ENCODE measurements around the gene FERD3L.

Gene FERD3L

DNA sequence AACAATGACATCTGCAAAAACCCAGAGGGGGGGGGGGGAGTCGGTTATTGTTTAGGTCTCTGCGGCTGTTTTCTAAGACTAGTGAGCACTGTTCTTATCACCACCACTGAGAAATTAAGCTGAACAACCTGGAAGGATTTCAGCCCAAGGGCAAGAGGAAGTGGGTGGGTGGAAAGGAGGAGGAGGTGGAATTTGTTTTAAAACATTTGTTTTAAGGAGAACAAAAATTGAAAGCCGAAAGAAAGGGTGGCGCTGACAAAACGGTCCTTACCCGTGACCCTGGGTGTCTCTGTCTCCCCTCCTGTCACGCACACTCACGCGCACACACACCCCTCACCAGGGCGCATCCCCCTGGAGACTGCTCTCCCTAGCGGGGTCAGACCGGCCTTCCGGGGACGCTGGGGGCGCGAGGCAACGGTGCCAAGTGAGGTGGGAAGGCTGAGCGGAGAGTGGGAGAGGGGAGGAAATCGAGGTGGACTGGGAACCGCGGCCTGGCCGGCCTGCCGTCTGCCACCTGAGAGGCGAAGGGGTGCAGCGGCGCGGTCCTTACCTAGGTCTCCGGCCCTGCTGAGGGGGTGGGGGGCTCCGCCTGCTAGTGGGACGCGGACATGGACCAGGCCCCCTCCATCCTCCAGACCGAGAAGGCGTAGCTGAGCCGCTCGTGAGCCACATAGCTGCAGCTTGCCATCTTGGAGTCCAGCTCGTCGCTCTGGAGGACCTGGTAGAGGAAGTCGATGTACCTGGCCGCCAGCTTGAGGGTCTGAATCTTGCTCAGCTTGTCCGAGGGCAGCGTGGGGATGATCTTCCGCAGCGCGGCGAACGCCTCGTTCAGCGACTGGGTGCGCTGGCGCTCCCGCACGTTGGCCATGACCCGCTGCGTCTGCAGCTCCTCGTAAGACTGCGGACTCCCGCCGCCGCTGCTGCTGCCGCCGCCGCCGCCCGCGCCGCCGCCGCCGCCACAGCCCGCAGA is 28.8 kb downstream of the FERD3L start:
- no peak for DNase-seq

DNA sequence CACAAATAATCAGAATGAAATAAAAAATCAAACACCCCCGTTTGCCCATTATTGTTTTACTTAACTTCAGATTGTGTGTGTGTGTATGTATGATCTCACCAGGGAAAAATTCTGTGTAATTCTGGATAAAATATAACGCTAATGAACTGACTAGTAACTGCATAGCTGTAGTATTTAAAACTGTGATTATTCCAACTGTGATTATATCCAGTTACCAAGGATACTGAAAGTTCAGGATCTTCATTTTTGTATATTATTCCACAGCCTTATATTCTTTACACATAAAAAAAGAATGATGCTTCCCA is 30.7 kb downstream of the FERD3L start:
- no peak for DNase-seq

DNA sequence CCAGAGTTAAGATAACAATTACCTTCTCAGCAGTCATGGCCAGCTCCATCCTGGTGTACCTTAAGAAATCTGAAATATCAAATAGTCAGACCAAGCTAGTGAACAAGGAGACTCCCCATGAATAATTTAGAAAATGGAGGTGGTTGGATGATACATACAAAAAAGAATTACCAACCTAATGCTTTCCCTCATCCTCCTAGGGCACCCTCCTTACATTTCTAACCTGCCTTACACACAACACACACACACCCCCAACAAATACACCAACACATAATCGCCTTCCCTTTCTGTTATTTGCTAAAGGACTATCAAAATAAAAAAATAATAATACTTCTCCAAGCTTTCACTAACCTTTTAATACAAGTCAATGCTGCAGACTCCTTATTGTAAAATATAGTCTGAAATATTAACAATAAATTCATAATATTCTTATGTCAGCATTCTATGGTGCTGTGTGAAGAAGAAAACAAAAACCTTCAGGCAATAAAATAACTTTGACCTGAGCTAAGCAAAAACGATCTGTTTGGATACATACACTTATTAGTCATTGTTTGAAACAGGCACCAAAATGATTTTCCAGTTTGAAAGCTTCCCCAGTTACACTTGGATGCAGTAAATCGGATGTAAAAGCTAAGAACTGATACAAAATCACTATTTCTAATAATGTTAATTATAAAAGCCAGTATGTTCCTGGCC is 31.2 kb downstream of the FERD3L start:
- no peak for DNase-seq

DNA sequence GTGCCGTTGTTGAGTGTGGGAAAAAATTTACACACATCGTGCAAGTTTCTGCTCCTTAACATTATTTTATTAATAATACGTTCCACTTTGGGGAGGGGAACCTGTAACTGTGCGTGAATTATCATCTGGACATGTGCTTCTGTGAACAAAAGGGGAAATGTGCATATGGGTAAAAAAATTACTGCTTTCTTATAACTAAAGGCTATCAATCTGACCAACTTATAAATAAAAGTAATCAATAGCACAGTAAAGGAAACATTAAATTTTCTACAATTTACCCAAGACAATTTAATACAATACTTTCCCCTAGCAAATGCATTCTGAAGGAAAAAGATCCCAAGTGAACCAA is 32.2 kb downstream of the FERD3L start:
- DNase-seq = no peak

DNA sequence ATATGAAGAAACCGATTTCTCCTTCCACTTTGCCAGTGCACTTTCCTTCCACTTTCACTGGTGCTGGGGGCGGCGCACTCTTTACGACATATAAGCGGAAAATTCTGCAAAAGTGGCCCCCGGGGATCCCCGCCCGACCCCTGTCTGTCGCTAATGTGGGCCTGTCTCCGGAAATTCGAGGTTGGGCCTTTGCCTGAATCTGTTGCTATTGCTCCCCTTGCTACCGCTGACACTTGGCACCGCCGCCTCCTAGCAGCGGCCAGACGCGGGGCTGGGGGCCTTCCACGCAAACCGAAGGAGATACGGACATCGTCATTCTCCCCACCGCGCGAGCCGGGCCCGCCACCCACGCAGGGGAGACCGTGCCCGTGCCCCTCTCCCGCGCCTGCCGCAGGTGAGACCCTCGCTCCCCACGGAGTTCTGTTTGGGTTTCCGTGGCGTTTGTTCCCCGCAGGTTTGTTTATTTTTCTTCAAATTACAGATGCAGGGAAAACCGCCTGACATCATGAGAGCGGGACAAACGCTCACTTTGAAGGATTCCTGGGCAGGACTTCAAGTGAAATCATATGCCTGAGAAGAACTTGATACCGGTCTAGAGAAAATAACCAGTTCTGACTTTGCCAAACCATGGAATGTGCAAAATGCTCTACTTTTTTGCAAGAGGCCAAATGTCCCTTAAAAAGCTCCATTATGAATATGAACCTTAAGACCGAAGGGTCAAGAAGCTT is 32.8 kb downstream of the FERD3L start:
- no peak for DNase-seq

DNA sequence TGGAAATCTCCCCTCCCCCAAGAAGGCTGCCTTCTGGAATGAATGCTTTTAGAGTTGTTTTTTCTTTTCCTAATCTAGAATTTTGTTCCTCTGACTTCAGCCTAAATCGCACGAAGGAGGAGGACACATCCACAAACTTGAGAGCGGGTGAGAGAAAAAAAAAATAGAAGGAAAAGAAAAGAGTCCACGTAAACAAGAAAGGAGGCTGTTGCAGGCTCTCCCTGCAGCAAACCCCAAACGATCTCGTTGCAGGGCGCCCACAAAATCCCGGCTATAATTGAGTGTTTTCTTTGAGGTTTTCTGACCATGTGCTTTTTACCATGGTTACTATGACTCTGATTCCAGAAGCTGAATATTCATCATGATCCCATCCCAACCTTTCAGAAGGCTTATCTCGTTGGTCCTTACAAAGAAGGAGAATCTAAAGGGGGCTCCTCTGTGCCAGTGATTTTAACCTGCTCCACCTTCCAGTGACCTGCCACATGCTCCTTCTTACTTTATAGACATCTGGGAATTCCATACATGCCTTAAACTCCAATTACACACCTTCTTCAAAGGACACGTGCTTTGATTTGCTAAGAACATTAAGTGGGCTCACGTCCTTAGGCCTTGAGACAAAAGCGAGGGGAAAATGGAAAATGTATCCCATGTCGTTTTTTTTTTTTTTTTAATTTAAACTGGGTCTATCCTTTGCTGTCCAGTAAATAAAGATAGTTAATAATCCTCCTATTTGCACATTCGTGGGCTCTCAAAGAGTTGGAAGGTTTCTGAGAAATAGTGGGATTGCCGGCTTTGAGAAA is 33.5 kb downstream of the FERD3L start:
- no peak for DNase-seq

DNA sequence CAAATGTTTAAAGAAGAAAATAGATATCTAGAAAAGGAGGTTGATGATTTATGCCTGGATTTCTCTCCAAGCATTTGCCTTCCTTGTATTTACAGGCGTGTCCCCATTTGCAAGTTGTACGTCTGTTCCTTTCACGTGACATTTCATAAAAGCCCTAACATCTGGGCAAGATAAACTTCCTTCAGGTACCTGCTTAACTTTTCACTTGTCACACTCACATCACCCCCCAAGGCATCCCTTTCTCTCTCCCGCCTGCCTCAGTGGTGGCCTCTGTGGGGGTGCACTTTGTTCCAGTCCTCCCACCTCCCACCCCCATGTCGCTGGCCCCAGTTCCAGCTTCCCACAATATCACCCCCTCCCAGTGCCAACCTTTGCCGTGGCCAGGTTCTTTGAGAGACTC is 34.4 kb downstream of the FERD3L start:
- DNase-seq = no peak

DNA sequence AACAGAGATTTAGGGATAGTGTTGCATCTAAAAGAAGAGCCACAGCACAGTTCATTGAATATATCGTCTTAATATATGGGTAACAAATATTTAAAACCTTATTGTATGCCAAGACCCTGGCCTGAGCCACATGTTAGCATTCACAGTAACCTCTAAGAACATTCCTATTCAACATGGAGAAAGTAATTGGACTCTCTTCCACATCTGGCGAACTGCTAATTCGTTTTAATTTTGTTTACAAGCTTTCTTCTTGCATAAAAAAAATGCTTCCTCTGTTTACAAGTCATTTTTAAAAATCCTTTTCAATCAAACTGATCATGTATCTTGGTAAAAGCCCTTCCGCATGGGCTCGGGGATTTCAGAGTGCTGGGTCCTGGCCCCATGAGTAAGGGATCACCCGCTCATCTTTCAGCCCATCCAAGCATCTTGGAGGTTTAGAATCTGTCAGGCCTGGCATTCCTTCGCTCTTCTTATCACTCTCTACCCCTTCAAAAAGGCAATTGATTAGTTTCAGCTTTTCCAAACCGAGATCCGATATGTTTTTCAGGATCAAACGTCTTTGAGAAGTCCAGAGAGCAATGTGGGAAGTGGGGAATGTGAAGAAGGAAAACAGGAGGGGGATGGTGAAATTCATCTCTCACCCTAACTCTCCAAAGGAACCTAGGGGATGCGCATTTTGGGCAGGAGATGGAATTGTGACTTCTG is 35.0 kb downstream of the FERD3L start:
- DNase-seq = no peak

DNA sequence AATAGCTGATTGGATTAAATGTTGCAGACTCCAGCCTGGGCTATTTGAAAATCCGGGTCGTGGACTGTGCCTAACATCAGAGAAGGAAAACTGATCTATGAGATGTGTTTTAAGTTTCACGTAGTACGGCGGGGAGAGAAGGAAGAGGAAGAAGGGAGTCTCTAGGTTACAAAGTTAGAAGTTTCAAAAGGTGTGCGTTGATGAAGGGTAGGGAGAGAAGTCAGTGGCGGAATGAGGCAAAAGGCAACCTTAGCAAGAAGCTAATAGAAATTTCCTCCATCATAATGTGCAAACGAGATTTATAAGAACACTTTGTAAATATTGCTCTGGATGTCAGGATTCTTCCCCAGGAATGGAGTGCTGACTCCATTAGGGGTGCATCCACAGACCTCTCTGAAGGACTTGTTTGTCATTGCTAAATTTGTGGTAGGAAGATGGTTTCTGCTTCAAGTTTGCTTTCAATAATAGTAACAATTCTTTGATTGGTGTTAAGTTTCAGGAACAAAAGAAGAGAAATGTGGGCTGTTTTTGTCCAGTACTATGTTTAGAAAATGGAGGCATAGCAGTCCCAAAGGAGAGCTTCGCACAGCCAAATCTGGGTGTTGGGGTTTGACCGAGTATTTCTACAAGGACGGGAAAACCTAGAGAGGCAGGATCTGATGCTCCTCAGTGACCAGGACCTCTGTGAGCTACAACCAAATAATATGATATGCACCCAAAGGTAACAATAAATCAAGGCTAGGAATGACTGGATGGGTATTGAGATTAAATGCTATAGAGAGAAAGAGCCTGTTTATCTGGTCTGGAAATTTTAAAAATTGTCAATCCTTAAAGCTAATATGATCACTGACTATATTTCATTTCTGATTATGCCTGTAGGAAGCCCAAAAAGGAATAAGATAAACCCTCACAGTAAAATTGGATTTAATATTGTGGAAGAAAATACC is 35.9 kb downstream of the FERD3L start:
- DNase-seq = no peak

DNA sequence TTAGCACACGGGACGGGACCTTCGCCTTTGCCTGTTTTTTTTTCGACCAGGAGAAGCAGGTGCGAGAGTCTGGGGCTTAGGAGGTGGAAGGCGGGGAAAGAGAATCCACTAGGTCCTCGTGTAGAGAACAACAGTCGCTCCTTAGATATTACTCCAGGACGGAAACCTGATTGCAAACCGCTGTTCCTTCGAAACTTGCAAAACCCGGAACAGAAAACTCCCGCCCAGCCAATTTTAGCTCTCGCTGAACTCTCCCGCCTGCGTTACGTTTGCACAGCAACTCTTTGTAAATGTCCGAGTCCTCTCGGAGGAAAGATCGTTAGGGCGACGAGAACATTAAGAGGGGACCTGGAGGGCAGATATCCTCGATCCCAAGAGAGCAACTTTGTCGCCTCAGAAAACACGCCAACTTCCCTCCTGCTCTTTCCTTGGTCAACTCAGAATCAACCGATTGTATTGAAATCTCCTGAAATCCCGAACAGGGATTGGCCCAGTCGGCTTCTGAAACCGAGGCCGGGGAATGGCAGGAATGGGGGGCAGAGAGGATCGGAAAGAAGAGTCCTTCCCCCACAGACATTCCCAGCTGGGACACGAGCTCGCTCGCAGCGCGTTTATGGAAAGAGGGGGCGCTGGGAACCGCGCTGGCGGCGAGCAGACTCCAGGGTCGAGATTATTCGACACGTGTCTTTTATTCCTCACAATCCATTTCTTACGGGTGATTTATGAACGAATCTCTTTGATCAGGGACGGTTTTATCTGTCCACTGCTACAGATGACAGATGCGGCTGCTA is 37.7 kb downstream of the FERD3L start:
- DNase-seq = no peak

DNA sequence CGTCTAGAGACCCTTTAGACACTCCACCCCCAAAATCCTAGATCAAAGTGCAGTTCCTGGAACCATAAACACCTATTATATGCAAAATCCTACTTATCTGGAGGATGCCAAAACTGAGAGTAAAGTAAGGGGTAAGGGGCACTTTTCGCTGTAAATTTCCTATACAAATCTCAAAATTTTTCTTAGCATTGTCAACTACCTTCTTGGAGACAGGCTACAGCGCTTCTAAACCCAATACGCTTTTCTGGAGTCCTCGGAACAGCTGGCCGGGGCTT is 38.2 kb downstream of the FERD3L start:
- DNase-seq = no peak

DNA sequence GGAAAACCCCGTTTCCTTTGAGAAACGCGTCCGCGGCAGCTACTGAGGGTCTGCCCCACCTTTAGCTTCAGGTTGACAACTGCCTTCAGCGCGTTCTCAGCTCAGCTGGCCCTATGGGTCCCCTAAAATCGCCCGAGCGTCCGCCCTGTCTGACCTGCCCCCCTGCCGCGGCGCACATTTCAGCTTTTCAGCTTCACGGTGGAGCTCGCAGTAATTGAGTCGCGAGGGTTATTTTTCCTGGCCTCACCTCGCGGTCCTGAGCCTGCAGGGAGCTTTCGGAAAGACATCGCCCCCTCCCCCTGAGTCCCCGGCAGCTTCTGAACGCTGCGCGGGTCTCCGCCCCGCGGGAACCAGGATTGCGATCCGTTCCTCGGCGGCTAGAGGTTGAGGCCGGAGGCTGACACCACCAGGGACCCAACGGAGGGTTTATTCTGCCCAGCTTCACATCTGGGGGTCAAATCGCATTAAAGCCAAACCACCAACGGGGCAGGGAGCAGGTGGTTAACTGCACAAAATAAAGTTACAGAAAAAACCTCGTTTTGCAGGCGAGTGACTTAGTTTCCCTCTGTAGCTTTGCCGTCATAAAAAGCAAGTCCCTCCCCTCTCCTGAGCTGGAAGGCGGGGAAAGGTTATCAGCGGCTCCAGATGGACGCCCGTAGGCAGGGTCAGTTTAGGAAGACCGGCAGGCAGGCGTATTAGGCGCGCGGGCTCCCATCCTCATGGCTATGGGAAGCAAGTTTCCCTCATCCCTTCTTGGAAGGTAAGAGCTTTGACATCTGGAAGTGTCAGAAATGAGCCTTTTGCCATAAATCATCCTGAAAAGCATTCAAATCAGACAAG is 38.8 kb downstream of the FERD3L start:
- DNase-seq = no peak

DNA sequence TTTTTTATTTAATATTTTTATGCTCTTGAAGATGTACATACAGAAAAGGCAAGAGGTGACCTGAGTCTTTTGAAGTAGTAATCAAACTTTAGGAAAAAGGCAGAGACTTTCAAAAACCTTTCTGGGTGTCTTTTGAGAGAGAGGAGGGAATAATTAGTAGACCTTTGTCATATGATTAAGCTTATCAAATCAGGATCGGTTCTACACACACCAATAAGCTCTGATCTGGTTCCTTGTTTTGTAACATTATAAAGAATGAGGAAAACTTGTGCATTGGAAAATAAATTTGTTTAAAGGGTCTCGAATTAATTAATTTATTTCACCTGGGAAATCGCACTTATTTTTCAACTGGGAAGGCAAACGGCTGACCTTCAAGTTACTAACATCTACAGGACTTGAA is 39.7 kb downstream of the FERD3L start:
- no peak for DNase-seq

DNA sequence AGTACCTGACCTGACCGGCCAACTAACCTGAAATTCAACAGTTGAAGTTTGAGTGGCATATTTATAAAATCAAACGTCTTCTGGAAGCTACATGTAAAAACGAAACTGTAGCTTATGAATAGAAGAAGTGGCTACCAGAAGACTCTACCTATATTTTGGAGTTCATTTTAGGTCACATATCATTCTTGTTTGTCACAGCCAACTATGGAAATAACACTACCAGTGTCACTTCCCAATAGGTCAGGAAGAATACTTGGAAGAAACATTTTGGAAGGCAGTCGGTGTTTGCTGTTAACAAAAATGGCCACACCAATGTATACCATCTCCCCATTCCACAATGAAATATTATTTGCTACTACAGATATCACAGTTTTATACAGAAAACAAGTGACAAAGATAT is 40.4 kb downstream of the FERD3L start:
- DNase-seq = no peak

DNA sequence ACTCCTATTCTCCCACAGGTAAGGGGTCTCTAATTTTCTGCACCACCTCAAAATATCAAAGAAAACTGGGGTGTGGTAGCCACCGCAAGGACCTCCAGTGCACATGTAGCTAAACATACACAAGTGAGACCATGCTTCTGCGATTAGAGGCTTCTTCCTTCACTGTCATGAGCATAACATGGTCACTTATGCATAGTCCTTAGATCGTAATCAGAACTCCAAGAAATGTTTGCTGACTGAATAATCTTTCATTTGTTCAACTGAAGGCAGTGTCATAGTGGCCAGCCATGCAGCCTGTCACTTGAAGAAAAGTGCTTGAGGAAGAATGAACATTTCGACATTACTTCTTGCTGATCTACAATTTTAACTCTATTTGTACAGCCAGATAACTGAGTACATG is 42.3 kb downstream of the FERD3L start:
- no peak for DNase-seq

DNA sequence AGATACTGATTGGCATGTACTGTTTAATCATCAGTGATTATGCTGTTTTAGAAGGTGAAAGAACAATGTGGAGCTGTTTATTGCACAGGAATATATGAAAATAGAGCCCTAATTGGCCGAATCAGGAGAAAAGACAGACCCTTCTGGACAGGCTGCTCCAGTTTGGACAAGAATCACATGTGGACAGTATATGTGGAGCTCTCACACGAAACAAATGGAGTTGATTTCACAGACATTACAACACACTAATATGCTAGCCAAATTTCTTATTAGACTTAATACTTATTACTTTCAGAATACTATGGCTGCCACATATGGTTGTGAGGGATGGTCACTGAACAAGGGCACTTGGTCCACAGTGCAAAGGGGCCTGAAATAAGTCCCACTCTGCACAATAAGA is 43.3 kb downstream of the FERD3L start:
- no peak for DNase-seq

DNA sequence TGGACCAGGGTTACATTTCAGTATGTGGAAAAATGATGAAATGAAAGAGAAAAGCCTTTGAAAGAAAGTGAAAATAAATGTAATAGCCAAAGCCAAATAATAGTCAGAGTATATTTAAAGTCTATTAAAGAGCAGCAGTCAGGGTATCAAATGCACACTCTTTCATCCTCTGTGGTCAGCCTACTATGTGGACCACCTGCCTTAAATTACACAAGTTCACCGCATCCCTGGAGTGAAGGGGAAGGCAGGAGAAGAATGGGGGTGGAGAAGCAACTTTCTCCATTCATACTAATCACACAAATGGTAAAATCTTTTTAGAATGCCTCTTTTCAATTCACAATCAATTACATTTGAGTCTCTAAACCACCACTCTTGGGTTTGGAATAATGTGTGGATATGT is 43.7 kb downstream of the FERD3L start:
- DNase-seq = no peak

DNA sequence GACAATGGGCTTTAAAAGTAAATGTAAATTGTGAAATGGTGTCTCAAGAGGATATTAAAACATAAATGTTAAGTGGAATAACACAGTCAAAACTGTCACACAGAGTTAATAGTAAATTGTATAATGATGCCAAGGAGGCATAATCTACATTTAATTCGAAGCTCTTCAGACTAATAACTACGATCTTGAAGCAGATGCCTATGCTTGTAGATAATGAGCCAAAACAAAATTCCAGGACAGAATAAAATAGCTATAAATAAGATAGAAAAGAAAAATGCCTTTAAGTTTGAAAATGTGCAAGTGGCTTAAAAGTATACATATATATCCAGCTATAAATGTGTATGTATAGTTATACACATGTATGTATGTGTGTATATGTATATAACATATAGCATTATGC is 45.3 kb downstream of the FERD3L start:
- DNase-seq = no peak

DNA sequence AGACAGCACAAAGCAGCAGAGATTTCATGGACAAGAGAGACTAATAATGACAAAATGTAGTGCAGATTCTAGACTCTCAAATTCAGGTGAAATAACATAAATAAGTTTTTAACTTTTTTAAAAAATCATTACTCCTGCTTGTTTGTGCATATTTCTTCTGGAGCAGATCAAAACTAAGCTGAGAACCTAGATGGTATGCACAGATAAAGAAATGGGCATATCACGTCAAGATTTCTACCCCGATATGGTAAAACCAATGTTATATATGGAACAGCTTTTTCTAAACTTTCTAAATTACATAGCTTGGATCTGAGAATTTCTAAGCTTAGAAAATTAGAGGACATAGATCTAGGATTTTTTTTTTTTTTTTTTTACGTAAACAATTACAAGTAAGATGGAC is 46.0 kb downstream of the FERD3L start:
- DNase-seq = no peak

DNA sequence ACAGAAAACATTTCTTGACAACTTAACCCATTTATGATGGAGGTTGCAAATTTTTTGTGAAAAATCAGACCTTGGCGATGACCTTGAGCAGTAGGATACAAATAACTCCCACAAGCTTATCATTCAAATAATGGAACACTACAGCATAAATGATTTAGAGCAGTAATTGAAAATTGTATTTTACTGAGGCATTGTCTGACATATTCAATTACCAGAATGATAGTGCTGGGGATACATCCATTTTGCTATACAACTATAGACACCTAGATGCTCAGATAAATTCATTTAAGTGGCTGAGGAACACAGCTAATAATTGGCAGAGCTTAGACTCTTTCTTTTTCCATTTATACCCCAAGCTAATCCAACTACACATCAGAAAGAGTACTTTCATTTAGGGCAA is 46.7 kb downstream of the FERD3L start:
- DNase-seq = no peak

All from activated gamma-delta T cell (primary cell).